ENCODE data around the gene CMIP.

DNA sequence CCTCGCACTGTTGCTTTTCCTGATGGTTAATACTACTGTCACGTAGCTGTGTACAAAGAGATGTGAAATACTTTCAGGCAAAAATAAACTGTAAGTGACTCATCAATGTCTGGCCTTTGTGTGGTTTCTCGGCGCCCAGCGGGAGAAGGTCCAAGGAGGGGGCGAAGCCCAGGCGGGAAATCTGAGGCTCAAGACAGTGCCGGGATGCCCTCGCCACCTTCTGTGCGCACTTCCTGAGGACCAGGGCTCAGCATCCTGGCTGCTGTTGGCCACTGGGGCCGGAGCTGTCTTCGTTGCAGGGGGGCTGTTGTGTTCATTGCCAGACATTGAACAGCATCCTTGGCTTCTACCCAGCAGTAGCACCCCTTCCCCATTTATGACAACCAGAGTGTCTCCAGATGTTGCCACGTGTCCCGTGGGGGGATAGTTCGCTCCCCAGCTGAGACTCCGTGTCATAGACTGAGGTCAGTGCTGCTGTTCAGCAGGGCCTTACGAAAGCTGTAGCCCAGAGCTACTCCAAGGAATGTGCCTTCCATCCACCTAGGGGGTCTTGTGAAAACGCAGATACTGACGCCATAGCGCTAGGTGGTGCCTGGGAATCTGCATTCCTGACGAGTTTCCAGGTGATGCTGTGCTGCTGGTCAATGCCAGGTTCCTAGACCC, 267.2 kb downstream of the CMIP start:
- TF ChIP-seq CTCF (IDR thresholded peaks at IDR 0.05 in 2 of 3, conservative IDR thresholded peaks at IDR 0.05 in 1 of 3; ENCODE audit: control insufficient read depth in 2 of 3, extremely low read depth in 1 of 3, insufficient read depth in 1 of 3, low read depth in 3 of 3, low read length in 3 of 3) (no peak), NFIC (IDR thresholded peaks at IDR 0.05; ENCODE audit: low read depth, low read length) (no peak), NR2C2 (IDR thresholded peaks at IDR 0.05; ENCODE audit: borderline replicate concordance, control insufficient read depth, insufficient read length, low read depth) (no peak)

All from GM12878 (cell line).